Fibroblast of skin of back (primary cell): ENCODE results near the gene LCN12.
"Not testable (repeated sequence)": the region's sequence is repeated elsewhere in the genome, so short reads cannot be mapped to it uniquely, and the experiment has no call there.

ENCODE experiments used
- DNase-seq: peaks from one replicate; pipeline ENCODE4 v3.0.0-alpha.2; 2013

LCN12 gene

DNA sequence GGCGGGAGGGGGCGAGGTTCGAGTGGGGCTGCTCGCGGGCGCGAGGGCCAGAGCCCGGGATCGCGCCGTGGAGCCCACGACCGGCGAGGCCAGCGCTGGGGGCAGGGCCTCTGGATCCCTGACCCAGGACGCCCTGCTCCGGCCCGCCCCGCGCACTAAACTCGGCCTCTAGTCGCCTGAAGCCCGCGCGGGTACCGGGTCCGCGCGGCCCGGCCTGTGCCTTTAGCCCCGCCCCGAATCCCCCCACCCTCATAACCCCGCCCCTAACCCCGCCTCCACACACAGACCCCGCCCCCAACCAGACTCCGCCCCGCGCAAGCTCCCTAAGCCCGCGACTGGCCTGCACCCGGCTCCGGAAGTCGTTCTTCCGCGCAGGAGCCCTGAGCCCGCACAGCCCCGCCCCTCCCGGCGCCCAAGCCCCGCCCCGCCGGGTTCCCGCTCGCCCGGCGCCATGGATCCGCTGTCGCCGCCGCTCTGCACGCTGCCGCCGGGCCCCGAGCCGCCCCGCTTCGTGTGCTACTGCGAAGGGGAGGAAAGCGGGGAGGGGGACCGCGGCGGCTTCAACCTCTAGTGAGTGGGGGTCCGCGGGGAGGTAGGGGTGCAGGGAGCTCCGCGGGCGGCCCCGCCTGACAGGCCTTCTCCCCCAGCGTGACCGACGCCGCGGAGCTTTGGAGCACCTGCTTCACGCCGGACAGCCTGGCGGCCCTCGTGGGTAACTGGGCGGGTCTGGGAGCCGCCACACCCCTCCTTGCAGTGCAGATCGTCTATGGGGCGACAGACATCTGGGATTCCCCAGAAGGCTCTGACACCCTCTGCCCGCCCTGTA lies 40.1 kb downstream of the LCN12 start, which contains the start of gene PAXX:
Gene PAXX, plus strand, starts transcription at position 430 of the 826 bp plus-strand sequence. Its CDS starts 22 bp downstream, at position 452.
- DNase-seq: peak; percentile 87

DNA sequence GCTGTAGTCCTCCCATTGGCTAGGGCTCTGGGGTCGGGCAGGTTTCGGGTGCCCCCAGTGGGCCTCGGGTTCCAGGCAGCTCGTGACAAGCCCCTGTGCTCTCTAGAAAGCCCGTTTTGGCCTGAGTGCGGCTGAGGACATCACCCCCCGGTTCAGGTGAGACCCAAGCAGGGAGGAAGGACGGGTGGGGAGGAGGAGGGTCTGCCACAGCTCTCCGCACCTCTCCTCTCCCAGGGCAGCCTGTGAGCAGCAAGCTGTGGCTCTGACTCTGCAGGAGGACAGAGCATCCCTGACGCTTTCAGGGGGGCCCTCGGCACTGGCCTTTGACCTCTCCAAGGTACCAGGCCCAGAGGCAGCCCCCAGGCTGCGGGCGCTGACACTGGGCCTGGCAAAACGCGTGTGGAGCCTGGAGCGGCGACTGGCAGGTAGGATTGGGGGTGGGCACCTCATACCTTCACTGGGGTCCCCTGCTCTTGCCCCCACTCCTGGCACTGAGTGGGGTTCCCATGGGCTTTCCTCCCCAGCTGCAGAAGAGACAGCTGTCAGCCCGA lies 40.8 kb downstream of the LCN12 start:
- DNase-seq: no peak

GRCh38 chr9:136994180-136994887 lies 42.3 kb downstream of the LCN12 start:
- no peak for DNase-seq

DNA sequence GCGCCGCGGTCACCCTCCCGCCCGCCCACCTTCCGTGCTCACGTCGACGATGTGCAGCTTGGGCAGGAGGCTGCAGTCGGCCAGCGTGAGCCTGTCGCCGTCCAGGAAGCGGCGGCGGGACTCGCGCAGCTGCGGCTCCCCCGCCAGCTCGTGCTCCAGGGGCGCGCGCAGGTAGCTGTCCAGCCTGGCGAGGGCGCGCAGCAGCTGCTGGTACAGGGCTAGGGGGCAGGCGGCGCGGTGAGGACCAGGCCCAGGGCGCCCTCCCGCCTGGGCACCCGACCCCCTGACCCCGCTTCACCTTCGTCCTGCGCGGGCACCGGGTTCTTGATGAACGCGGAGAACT lies 42.8 kb downstream of the LCN12 start:
- no peak for DNase-seq

DNA sequence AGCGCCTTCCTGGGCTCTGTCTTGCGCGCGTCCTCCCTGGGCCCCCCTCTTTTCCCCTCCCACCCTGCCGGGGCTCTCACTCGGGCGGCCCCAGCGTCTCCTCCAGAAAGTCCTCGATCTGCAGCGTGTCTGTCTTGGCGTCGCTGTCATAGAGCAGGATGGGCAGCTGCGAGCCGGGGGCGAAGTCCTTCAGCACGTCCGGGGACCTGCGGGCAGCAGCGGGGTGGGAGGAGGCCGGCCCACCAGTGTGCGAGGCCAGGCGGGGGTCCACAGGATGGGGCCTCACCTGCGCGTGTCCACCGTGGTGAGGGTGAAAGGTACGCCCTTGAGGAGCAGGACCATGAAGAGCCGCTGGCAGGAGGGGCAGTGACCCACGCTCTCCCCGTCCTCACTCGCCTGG lies 43.3 kb downstream of the LCN12 start:
- DNase-seq: no peak

DNA sequence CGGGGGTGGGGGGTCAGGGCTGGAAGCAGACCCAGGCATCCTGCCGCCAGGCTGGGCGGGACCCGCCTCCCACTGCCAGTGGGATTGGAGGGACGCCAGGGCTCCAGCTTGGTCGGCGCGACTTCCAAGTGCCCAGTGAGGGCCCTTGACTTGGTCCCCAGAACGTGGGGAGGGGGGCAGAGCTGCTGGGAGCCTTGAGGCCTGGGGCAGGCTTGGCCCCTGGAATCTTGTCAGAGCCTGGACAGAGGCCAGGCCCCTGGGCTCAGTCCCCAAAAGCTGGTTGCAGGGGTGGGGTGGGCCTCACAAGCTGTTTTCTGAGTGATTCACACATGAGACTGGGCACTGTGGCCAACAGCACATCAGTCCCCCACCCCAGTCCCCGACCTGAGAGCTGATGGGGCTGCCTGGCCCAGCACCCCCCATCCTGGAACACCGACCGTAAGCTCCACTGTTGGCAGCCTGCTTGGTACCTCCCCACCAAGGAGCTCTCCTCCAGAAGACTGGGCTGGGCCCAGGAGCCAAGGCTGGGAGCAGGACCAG lies 43.8 kb downstream of the LCN12 start:
- DNase-seq: peak; percentile 57

DNA sequence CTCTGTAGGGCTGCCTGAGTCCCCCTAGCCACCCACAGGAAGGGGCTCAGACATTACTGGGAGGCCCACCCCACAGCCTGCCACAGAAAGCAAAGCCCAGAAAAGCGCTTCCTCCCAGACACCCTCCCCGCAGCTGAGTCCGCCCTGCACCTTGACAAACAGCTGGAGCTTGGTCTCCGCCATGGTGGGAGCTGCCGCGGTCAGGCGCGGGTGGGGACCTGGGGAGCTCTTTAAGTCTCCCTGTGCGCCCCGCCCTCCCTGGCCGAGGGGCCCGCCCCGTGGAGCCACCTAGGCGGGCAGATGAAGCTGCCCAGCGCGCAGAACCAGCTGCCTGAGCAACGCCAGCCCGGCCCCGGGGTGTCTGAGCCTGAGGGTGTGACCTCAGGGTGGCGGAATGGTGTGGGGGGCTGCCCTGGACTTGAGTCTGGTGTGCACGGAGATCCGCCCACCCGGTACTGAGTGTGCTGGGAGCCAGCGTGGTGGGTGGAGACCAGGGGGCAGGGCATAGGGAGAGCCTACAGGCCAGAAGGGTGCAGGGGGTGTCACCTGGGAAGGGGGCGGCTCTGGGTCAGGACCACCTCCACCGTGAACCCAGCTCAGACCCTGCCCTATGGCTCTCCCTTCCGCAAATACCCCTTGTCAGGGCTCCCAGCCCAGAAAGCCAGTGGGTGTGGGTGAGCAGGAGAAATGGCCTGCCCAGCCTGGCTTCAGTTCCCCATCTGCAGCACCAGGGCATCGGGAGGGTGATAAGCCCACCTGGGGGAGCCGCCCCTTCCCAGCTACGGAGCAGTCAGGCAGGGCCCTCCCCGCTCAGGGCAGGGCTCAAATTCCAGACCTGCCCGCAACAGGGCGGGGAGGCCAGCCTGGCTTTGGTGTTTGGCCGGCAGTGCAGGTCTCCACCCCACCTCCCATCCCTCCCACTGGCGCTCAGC lies 44.6 kb downstream of the LCN12 start, which contains the start of gene CLIC3:
Gene CLIC3, minus strand, starts transcription at position 208 of the 932 bp plus-strand sequence. Its CDS starts 25 bp downstream, at position 183.
- no peak for DNase-seq

- no peak for DNase-seq
Observed at GRCh38 chr9:136997371-136997770, 45.3 kb downstream of the LCN12 start.

- DNase-seq: no peak
Observed at GRCh38 chr9:136997830-136998234, 45.8 kb downstream of the LCN12 start.

- peak; percentile 62 for DNase-seq
Observed at GRCh38 chr9:137000177-137000930, 48.3 kb downstream of the LCN12 start.

DNA sequence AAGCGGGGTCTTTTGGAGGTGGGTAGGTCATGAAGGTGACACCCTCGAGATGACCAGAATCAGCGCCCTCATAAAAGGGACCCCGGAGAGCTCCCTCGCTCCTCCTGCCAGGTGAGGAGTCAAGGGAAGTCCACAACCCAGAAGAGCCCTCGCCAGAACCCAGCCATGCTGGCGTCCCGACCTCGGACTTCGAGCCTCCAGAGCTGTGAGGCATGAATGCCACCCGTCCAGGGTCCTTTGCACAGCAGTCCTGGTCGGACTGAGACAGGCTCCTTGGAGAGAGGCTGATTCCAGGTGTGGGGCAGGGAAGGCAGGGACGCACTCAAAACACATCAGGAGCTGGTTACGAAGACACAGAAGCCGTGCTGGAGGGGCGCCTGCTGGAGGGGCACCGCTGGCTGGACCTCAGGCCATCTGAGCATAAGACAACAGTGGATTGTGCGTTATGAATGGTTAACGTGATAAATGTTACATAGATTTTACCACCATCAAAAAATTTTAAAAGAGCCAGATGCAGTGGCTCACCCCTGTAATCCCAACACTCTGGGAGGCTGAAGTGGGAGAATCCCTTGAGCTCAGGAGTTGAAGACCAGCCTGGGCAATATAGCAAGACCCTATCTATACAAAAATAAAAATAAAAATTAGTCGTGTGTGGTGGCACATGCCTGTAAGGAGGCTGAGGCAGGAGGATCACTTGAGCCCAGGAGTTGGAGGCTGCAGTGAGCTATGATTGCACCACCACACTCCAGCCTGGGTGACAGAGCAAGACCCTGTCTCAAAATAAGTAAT lies 50.0 kb downstream of the LCN12 start:
- DNase-seq: no peak

GRCh38 chr9:137002646-137003041 lies 50.6 kb downstream of the LCN12 start:
- DNase-seq: no peak

DNA sequence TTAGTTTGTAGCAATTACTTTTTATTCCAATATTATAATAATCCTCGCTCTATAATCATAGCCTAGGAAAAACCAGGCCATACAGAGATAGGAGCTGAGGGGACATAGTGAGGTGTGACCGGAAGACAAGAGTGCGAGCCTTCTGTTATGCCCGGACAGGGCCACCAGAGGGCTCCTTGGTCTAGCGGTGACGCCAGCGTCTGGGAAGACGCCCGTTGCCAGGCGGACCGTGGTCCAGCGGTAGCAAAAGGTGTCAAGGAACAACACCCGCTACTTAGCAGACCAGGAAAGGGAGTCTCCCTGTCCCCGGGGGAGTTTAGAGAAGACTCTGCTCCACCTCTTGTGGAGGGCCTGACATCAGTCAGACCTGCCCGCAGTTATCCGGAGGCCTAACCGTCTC lies 52.2 kb downstream of the LCN12 start:
- DNase-seq: not testable (repeated sequence)
